NCI-H1930 (cell line): ENCODE measurements around the gene NACA2.
"Not testable (repeated sequence)": the region's sequence is repeated elsewhere in the genome, so short reads cannot be mapped to it uniquely, and the experiment has no call there.

Experiments used
- DNase-seq, 2 experiments: peaks; one replicate each; lab custom pipeline; 2025; lab: John Stamatoyannopoulos, UW

Gene NACA2

GRCh38 chr17:61591018-61591417, at the start of gene NACA2:
Gene NACA2 (minus strand): TSS chr17:61591219. CDS start chr17:61591180, 39 bp downstream.
- no peak for DNase-seq

GRCh38 chr17:61639818-61640217, 48.8 kb upstream of the NACA2 start:
- DNase-seq: no peak

GRCh38 chr17:61638087-61638486, 47.1 kb upstream of the NACA2 start:
- DNase-seq: no peak

- no peak for DNase-seq
These were observed 45.0 kb upstream of the NACA2 start for GRCh38 chr17:61635913-61636432.

GRCh38 chr17:61634942-61635538, 44.0 kb upstream of the NACA2 start:
- DNase-seq: no peak

GRCh38 chr17:61634011-61634539, 43.1 kb upstream of the NACA2 start:
- DNase-seq: no peak

GRCh38 chr17:61632826-61633225, 41.8 kb upstream of the NACA2 start:
- no peak for DNase-seq

- no peak for DNase-seq
These were observed 40.8 kb upstream of the NACA2 start for GRCh38 chr17:61631800-61632199.

GRCh38 chr17:61628158-61628557, 37.1 kb upstream of the NACA2 start:
- not testable (repeated sequence) for DNase-seq

- DNase-seq: no peak
These were observed 36.6 kb upstream of the NACA2 start for GRCh38 chr17:61627658-61628057.

GRCh38 chr17:61627125-61627524, 36.1 kb upstream of the NACA2 start:
- DNase-seq: no peak

- no peak for DNase-seq
These were observed 34.5 kb upstream of the NACA2 start for GRCh38 chr17:61625564-61625963.

GRCh38 chr17:61624951-61625350, 33.9 kb upstream of the NACA2 start:
- no peak for DNase-seq

- no peak for DNase-seq
These were observed 30.3 kb upstream of the NACA2 start for GRCh38 chr17:61621317-61621716.

GRCh38 chr17:61619953-61620352, 28.9 kb upstream of the NACA2 start:
- no peak for DNase-seq

GRCh38 chr17:61619493-61619892, 28.5 kb upstream of the NACA2 start:
- DNase-seq: no peak

- DNase-seq: no peak
These were observed 27.9 kb upstream of the NACA2 start for GRCh38 chr17:61618950-61619349.

GRCh38 chr17:61617330-61617729, 26.3 kb upstream of the NACA2 start:
- DNase-seq: no peak

GRCh38 chr17:61616783-61617182, 25.8 kb upstream of the NACA2 start:
- DNase-seq: no peak

GRCh38 chr17:61614219-61614618, 23.2 kb upstream of the NACA2 start:
- no peak for DNase-seq

- DNase-seq: no peak
These were observed 20.3 kb upstream of the NACA2 start for GRCh38 chr17:61611323-61611722.

- no peak for DNase-seq
These were observed 14.7 kb upstream of the NACA2 start for GRCh38 chr17:61605692-61606091.

- no peak for DNase-seq
These were observed 10.3 kb upstream of the NACA2 start for GRCh38 chr17:61601297-61601696.

GRCh38 chr17:61600621-61601020, 9.6 kb upstream of the NACA2 start:
- no peak for DNase-seq
